Endothelial cell of umbilical vein (primary cell): Measurements from ENCODE around the gene IL9. TPM values are rescaled to one million over a fixed set of nuclear protein-coding genes. Genes with fewer than 3 reads are reported as not detected.

Source experiments
- BruUV-seq: library from RNA; stranded (reverse); fragments of 400-500 nt; replicated peaks from 2 replicates; lab custom pipeline; 2021; lab: Mats Ljungman, UMichigan
- CTCF ChIA-PET: fragments of 300-600, 350-600 bp; sonication (Branson Sonifier 250); formaldehyde crosslinking; loops from one replicate; lab custom pipeline; 2021; ENCODE audit warnings: antibody characterized with exemption, inconsistent platforms; lab: Charles Lee
- POLR2A ChIA-PET: fragments of 300-600, 350-600 bp; sonication (Branson Sonifier 250); formaldehyde crosslinking; loops from one replicate; lab custom pipeline; 2021; ENCODE audit warnings: antibody characterized with exemption, inconsistent platforms; lab: Charles Lee
- DNase-seq: peaks from one replicate; pipeline ENCODE4 v3.0.0-alpha.2; 2011; ENCODE audit warnings: low read depth, low spot score
- FAIRE-seq: peaks from 2 replicates; lab custom pipeline; 2011; peaks lifted over from hg19 to GRCh38; lab: Jason Lieb, UNC
- H2AFZ ChIP-seq: 2 replicates; pipeline ENCODE4 v1.6.0; 2012; ENCODE audit warnings: low read depth, low read length, control low read depth, inconsistent platforms
- H3K27ac ChIP-seq: 2 replicates; pipeline ENCODE4 v1.5.1; 2011; ENCODE audit warnings: low read depth, mild to moderate bottlenecking, control low read depth, low read length, moderate library complexity; ENCODE audit not compliant: insufficient read depth
- H3K27me3 ChIP-seq, 2 experiments: 2 replicates each; pipeline versions ENCODE4 v1.6.0 to v1.6.1; 2011; ENCODE audit warnings: low read length in 2 of 2, mixed read lengths in 1 of 2; ENCODE audit not compliant: control insufficient read depth in 2 of 2, insufficient read depth in 2 of 2
- H3K36me3 ChIP-seq, 2 experiments: 2 replicates in 1 of 2; 3 replicates in 1 of 2; pipeline ENCODE4 v1.5.1; 2011; ENCODE audit warnings: low read length in 2 of 2, mild to moderate bottlenecking in 1 of 2, moderate library complexity in 1 of 2; ENCODE audit not compliant: control insufficient read depth in 2 of 2, insufficient read depth in 2 of 2; ENCODE audit errors: extremely low read depth in 1 of 2
- H3K4me1 ChIP-seq: 3 replicates; pipeline ENCODE4 v1.5.1; 2011; ENCODE audit warnings: mild to moderate bottlenecking, low read length; ENCODE audit not compliant: control insufficient read depth, insufficient read depth; ENCODE audit errors: extremely low read depth
- H3K4me2 ChIP-seq: 2 replicates; pipeline ENCODE4 v1.6.1; 2011; ENCODE audit warnings: low read length, control low read depth, mixed read lengths; ENCODE audit not compliant: insufficient read depth
- H3K4me3 ChIP-seq, 3 experiments: fragments of 200-600 bp in 1 of 3; sonication (generic), shearing (Covaris generic) in 1 of 3; replicated peaks in 1 of 3; 2 replicates each; pipeline ENCODE4 v1.5.1; 2011 to 2016; ENCODE audit warnings: control low read depth in 3 of 3, low read length in 3 of 3, mild to moderate bottlenecking in 2 of 3, inconsistent platforms in 1 of 3, low read depth in 1 of 3, moderate library complexity in 1 of 3; ENCODE audit not compliant: insufficient read depth in 1 of 3
- H3K79me2 ChIP-seq: 2 replicates; pipeline ENCODE4 v1.6.0; 2012; ENCODE audit warnings: low read length, inconsistent platforms; ENCODE audit not compliant: control insufficient read depth, insufficient read depth
- H3K9ac ChIP-seq: replicated peaks from 2 replicates; pipeline ENCODE3; 2011; ENCODE audit warnings: low read length, control low read depth; ENCODE audit not compliant: insufficient read depth; ENCODE audit errors: extremely low read depth
- H3K9me1 ChIP-seq: replicated peaks from 3 replicates; pipeline ENCODE4 v1.6.0; 2011; ENCODE audit warnings: mild to moderate bottlenecking, low read length; ENCODE audit not compliant: control insufficient read depth, insufficient read depth; ENCODE audit errors: extremely low read depth
- H3K9me3 ChIP-seq: replicated peaks from 2 replicates; pipeline ENCODE4 v1.5.1; 2012; ENCODE audit warnings: low read length, inconsistent platforms; ENCODE audit not compliant: control insufficient read depth, insufficient read depth
- H4K20me1 ChIP-seq: replicated peaks from 2 replicates; pipeline ENCODE3; 2011; ENCODE audit warnings: mild to moderate bottlenecking, low read length; ENCODE audit not compliant: control insufficient read depth, insufficient read depth; ENCODE audit errors: extremely low read depth
- EZH2 ChIP-seq: IDR thresholded peaks from 2 replicates; pipeline ENCODE4 v1.6.1; 2012; ENCODE audit warnings: borderline replicate concordance, low read depth, mild to moderate bottlenecking, moderate library complexity, low read length, inconsistent platforms; ENCODE audit not compliant: severe bottlenecking
- FOS ChIP-seq: IDR thresholded peaks from 2 replicates; pipeline ENCODE4 v1.6.1; 2011; ENCODE audit warnings: mild to moderate bottlenecking, low read length, moderate library complexity, borderline replicate concordance; ENCODE audit not compliant: insufficient read depth
- GATA2 ChIP-seq: IDR thresholded peaks from 2 replicates; pipeline ENCODE4 v1.7.0; 2011; ENCODE audit warnings: low read depth, mild to moderate bottlenecking, moderate library complexity, mixed read lengths, low read length; ENCODE audit not compliant: insufficient read length, insufficient read depth
- JUN ChIP-seq: IDR thresholded peaks from 2 replicates; pipeline ENCODE4 v1.6.1; 2011; ENCODE audit warnings: borderline replicate concordance, low read depth; ENCODE audit not compliant: insufficient read length, insufficient read depth
- MYC ChIP-seq: IDR thresholded peaks from one replicate; pipeline ENCODE4 v1.6.1; 2011; ENCODE audit warnings: mild to moderate bottlenecking, low read depth, low read length
- POLR2A ChIP-seq: IDR thresholded peaks from 2 replicates; pipeline ENCODE4 v1.6.1; 2012; ENCODE audit warnings: low read depth, mild to moderate bottlenecking, control low read depth, low read length
- POLR2AphosphoS5 ChIP-seq: IDR thresholded peaks from 2 replicates; pipeline ENCODE4 v1.6.1; 2012; ENCODE audit warnings: low read depth, mild to moderate bottlenecking, control low read depth, low read length, moderate library complexity; ENCODE audit not compliant: insufficient read depth
- dilution Hi-C: fragments of 300-500 bp; cut with MboI; formaldehyde crosslinking; loops from one replicate; pipeline ENCODE4 v1.15.0; 2019; ENCODE audit warnings: low sequenced_read_pairs; ENCODE audit not compliant: extremely low pct_ligation_motif_present
- intact Hi-C: fragments of 100-400 bp; cut with micrococcal nuclease; formaldehyde crosslinking; loops from one replicate; pipeline ENCODE4 v1.10.0; 2022
- polyA plus RNA-seq, 4 experiments: library from polyadenylated mRNA; depleted of rRNA in 3 of 4; stranded (reverse) in 3 of 4; unstranded in 1 of 4; fragments of >200 nt; gene quantifications; 2 replicates each; pipeline versions ENCODE4 v1.2.1 to v1.2.3, GENCODE V29; 2011 to 2012; ENCODE audit warnings: missing spikeins in 1 of 4
- total RNA-seq: library from RNA; stranded (reverse); gene quantifications from 2 replicates; pipeline ENCODE4 v1.2.3, GENCODE V29; 2021
- TF ChIP-seq, protein P1 (sequence below): IDR thresholded peaks from 2 replicates; pipeline ENCODE4 v1.6.1; 2011; ENCODE audit not compliant: insufficient read depth, insufficient read length

Gene IL9
- total and polyA plus RNA-seq, 2 donors (not counting 3 experiments of a cell fraction or from before 2014, with no cell fraction given): not detected

DNA sequence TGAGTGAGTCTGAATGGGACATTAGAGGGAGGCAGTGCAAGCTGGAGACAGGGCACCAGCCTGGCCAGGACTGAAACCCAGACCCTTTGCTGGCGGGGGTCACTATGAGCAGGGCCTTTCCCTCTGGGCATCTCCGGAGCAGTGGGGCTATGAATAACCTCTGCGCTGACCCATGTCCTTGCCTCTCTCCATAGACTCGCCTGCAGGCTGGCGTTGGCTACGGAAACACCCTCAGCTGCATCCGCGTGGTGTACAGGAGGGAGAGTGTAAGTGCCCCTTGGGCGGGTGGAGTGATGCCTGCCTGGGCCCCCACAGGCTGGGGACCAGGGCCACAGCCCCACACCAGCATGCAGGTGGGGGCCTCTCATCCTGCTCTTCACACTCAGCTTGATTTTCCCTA is 45.4 kb downstream of the IL9 start:
- ChIA-PET POLR2A (no interaction called here), CTCF (interaction anchor here (0.6 kb wide), 1 partner anchor 37 kb away, joined by 3 read pairs; no protein-coding TSS in a partner anchor)
- Histone ChIP-seq H2AFZ (no peak overlapping the region), H3K4me1 (no peaks in the 10 kb centered on the region), H4K20me1 (no peaks in the 10 kb centered on the region), H3K9ac (no peak overlapping the region), H3K9me3 (no peaks in the 10 kb centered on the region), H3K4me2 (no peak overlapping the region), H3K4me3 (no peak overlapping the region), H3K27ac (no peak overlapping the region), H3K36me3 (no peaks in the 10 kb centered on the region), H3K27me3 (no peaks in the 10 kb centered on the region), H3K9me1 (no peaks in the 10 kb centered on the region), H3K79me2 (no peaks in the 10 kb centered on the region)
- DNase-seq (no peak), FAIRE-seq (no peak)
- no TSS peak for BruUV-seq
- intact Hi-C loops: no loop called here
- dilution Hi-C loops: no loop called here
- no peak for TF ChIP-seq POLR2AphosphoS5
- TF ChIP-seq, protein P1, sequence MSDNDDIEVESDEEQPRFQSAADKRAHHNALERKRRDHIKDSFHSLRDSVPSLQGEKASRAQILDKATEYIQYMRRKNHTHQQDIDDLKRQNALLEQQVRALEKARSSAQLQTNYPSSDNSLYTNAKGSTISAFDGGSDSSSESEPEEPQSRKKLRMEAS: no peak
- TF ChIP-seq MYC: no peak
- no peak for TF ChIP-seq EZH2
- TF ChIP-seq POLR2A: no peak
- no peak for TF ChIP-seq JUN

DNA sequence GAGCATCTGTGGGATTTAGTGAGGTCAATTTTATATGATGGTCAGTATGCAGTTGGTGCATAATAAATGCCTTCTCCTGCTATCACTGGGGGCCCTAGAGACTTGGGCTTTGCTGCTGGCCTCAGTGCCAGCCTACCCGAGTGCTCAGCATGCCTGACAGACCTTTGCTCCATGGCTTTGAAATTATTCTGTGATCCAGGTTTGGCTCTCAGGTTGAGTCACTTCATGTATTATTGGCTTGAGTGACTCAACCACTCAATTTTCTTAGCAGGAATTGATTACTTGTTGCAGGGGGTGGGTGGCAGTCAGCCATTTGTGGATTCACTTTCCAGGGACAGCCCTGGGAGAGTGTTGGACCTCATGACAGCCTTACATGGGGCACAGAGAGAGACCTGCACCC is 47.7 kb downstream of the IL9 start:
- no peak for TF ChIP-seq EZH2
- TF ChIP-seq GATA2: no peak
- TF ChIP-seq FOS: no peak
- TF ChIP-seq MYC: no peak
- TF ChIP-seq, protein P1: no peak
- TF ChIP-seq POLR2AphosphoS5: no peak
- no peak for TF ChIP-seq POLR2A
- Histone ChIP-seq H3K4me3 (no peak overlapping the region), H3K27ac (no peak overlapping the region), H3K27me3 (no peaks in the 10 kb centered on the region), H3K9ac (no peak overlapping the region), H2AFZ (no peak overlapping the region), H3K9me3 (no peaks in the 10 kb centered on the region), H4K20me1 (no peaks in the 10 kb centered on the region), H3K4me1 (no peaks in the 10 kb centered on the region), H3K4me2 (no peak overlapping the region), H3K79me2 (no peaks in the 10 kb centered on the region), H3K9me1 (no peaks in the 10 kb centered on the region), H3K36me3 (no peaks in the 10 kb centered on the region)
- intact Hi-C loops: no loop called here
- BruUV-seq: no TSS peak
- CTCF ChIA-PET: interaction anchor here (0.8 kb wide), 1 partner anchor 17 kb away, joined by 4 read pairs; no protein-coding TSS in a partner anchor
- FAIRE-seq (no peak), DNase-seq (no peak)
- POLR2A ChIA-PET: no interaction called here
- dilution Hi-C loops: loop anchor here (25.0 kb wide), 2 partner anchors 111 to 261 kb away; partner anchors contain the start of gene CXCL14
